Suppressor macrophage (primary cell): ENCODE measurements around the gene POLR3A.

Experiments
- DNase-seq, 4 experiments: peaks; one replicate each; pipeline ENCODE4 v3.0.0-alpha.2; 2020 to 2022

POLR3A gene

GRCh38 chr10:77977016-77977415 lies 52.3 kb downstream of the POLR3A start:
- DNase-seq = no peak

GRCh38 chr10:77975086-77975666 lies 54.1 kb downstream of the POLR3A start:
- DNase-seq = no peak

- peak; percentile 4 to 20 (median 19) for DNase-seq
Measured at GRCh38 chr10:77974396-77975074, 54.8 kb downstream of the POLR3A start.

GRCh38 chr10:77973276-77973675 lies 56.0 kb downstream of the POLR3A start:
- DNase-seq = no peak

- DNase-seq = no peak
Measured at GRCh38 chr10:77972148-77972547, 57.2 kb downstream of the POLR3A start.

GRCh38 chr10:77971804-77972144 lies 57.5 kb downstream of the POLR3A start:
- no peak for DNase-seq

- peak; percentile 12 to 57 (median 40) for DNase-seq
Measured at GRCh38 chr10:77970869-77971803, 58.2 kb downstream of the POLR3A start.

GRCh38 chr10:77969114-77969513 lies 60.2 kb downstream of the POLR3A start:
- DNase-seq = no peak

- no peak for DNase-seq
Measured at GRCh38 chr10:77967611-77968022, 61.7 kb downstream of the POLR3A start.

GRCh38 chr10:77965294-77965693 lies 64.0 kb downstream of the POLR3A start:
- peak; percentile 4 to 65 (median 53) for DNase-seq

GRCh38 chr10:77964811-77965210 lies 64.5 kb downstream of the POLR3A start:
- DNase-seq = no peak

- no peak for DNase-seq
Measured at GRCh38 chr10:77963901-77964300, 65.4 kb downstream of the POLR3A start.

GRCh38 chr10:77962350-77963146 lies 66.8 kb downstream of the POLR3A start:
- DNase-seq = no peak

GRCh38 chr10:77961668-77962067 lies 67.6 kb downstream of the POLR3A start:
- DNase-seq = no peak

GRCh38 chr10:77960829-77961329 lies 68.4 kb downstream of the POLR3A start:
- no peak for DNase-seq

GRCh38 chr10:77959887-77960455 lies 69.3 kb downstream of the POLR3A start:
- no peak for DNase-seq

- DNase-seq = no peak
Measured at GRCh38 chr10:77959384-77959783, 69.9 kb downstream of the POLR3A start.

- no peak for DNase-seq
Measured at GRCh38 chr10:77955136-77955535, 74.2 kb downstream of the POLR3A start.

GRCh38 chr10:77949167-77949566 lies 80.1 kb downstream of the POLR3A start:
- no peak for DNase-seq

- DNase-seq = no peak
Measured at GRCh38 chr10:77946084-77946483, 83.2 kb downstream of the POLR3A start.

- peak; percentile 23 to 54 (median 28) for DNase-seq
Measured at GRCh38 chr10:77944519-77944918, 84.8 kb downstream of the POLR3A start.
